Jurkat, Clone E6-1 (cell line): ENCODE data around the gene EVI5.

Source experiments
- DNase-seq: peaks from one replicate; pipeline ENCODE4 v3.0.0-alpha.2; 2011; ENCODE audit warnings: low read depth, low spot score
- H3K4me3 ChIP-seq: 2 replicates; pipeline ENCODE4 v1.5.1; 2011; ENCODE audit warnings: mild to moderate bottlenecking, low read length, control low read depth, moderate library complexity

EVI5 gene

DNA sequence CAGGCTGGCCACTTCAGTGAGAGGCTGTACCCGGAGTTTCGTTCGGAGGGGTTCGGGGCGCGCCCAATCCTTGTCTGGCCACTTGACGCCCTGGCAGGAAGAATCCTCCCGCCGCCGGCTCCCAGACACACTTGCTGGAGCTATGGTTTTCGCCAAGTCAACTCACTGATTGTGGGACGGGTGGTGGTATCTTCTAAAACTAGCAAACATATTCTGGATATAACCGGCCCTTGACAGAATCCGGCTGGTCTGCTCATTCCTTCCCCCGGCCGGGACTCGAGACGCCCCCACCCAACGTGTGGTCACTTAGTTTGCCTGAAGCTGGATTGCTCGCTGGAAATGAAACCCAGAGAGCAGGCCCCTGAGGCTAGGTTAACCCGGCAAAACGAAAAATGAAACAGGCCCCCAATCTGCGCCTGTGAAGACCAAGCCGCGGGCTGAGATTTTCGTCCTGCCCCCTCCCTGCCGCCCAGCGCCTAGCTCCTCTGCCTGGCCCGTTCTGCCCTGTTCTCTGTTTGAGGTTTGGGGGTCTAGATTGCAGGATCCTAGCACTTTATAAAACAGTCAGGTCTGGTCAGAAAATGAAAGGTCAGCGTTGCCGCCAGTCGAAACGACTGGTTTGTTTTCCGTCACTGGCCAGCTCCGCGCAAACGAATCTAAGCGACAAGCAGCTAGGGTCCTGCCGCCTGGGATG is 302.8 kb downstream of the EVI5 start:
- no peak for DNase-seq
- no peak overlapping the region for H3K4me3 ChIP-seq

DNA sequence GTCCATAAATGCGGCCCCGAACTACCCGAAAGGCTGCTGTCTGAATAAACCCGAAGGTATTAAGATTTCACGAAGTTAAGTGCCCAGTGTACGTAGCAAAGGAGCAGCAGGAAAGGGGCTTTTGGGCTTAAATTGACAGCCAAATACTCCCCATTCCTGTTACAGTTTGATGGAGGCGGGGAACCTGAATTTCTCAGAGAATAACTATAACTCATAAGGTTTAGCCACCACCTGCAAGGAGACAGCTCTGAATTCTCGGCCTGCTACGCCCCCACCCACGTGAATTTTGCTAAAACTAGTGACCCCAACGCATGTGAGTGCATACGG is 303.3 kb downstream of the EVI5 start:
- H3K4me3 ChIP-seq = no peak overlapping the region
- DNase-seq = no peak

DNA sequence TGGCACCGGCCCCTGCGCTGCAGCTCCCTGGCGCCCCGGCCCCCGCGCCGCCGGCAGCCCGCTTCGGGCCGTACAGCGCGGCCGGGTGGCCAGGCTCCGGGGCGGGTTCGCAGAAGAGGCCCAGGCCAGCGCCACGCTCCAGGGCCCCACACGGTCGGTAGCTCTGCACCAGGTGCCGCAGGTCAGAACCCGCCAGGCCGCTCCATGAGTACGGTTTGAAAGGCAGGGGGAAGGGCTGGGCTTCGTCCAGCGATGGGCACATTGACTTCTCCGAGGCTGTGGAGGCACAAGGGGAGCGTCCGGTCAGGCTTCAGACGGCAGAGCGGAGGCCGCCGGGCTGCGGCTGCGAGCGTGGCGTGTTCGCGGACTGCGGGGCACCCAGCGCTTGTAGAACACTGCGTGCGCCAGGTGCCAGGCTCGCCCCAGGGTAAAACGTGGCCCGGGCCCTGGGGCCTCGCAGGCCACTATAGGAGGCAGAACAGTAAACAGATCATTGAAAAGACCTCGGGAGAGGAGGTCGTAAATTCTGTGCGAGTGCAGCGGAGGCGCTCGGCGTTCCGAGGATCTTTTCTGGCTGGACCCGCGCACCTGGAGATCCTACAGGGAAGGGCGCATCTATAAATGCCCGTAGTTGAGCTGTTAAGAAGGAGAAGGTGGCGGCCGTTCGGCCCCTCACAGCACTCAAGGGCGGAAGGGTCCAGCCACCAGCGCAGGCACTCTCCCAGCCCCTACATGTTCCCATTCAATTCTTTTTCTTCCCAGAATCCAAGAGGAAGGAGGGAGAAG is 303.9 kb downstream of the EVI5 start:
- no peak for DNase-seq
- H3K4me3 ChIP-seq = no peak overlapping the region

DNA sequence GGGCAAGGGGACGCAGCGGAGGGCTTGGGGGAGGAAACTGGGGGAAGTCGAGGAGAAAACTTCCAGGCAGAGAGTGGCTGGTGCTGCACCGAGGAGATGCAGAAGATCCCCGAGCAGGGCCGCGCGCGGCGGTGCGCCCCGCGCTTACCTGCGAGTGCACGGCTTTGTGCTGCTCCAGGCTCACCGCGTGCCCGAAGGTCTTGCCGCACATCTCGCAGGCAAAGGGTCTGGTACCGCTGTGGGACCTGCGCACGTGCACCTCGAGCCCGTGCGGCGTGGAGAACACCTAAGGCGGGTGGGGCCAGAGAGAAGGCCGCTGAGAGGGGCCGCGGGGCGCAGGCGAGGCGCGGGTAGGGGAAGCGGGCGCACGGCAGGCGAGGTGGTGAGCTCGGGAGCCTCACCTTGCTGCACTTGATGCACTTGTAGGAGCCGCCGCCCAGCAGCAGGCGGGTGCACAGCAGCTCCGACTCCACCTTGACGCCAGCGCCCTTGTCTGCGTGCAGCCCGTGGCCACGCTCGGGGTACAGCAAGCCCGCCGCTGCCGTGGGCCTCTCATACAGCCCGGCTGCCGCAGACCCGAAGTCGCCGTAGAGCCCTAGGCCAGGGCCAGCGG is 304.6 kb downstream of the EVI5 start:
- no peak for DNase-seq

DNA sequence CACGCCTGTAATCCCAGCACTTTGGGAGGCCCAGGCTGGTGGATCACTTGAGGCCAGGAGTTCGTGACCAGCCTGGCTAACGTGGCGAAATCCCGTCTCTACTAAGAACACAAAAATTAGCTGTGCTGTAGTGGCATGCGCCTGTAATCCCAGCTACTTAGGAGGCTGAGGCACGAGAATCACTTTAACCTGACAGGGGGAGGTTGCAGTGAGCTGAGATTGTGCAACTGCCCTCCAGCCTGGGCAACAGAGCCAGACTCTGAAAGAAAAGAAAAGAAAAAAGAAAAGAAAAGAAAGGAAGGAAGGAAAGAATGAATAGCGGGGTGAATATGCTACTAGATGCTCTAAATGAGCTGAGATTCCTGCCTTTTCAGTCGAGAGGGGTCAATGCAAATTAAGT is 305.3 kb downstream of the EVI5 start:
- DNase-seq = no peak
- no peak overlapping the region for H3K4me3 ChIP-seq

More for the DNA sequence above, 304.6 kb downstream of the EVI5 start:
- no peak overlapping the region for H3K4me3 ChIP-seq

DNA sequence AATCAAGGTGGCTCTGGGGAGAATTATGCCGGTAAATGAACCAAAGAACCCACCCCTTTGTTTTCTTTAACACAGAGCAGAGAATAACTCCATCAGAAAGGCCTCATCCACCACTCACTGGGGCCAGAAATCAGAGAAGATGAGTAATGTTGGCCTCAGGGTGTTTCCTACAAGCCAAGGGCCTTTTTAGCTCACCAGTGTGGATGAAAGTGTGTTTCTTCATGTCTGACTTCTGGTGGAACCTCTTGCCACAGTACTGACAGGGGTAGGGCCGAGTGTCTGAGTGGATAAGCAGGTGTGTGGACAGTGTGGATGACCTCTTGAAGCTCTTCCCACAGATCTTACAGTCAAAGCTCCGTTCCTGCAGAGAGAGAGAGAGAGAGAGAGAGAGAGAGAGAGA is 306.5 kb downstream of the EVI5 start:
- no peak overlapping the region for H3K4me3 ChIP-seq
- no peak for DNase-seq

DNA sequence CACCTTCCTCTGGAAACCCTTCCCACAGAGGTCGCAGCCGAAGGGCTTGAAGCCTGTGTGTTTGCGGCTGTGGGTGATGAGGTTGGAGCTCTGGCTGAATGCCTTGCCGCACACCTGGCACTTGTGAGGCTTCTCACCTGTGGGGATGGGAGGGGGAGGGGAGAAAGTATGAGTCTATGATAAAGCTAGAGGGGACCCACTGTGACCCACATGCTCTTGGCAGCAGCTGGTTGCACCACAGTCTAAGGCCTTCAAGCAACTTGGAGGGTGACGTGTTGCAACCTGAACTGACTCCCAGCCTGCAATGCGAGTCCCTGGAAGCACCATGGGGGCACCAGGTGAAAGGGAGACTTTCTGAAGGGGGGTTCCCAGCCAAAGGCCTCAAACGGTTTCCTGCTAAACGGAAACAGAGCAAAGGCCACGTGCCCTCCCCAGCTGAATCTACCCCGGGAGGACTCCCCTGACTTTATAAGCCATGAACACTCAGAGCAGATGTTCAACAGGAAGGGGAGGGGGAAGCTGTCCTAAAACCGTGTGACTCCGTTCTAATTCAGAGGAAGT is 308.8 kb downstream of the EVI5 start:
- peak overlapping the region; percentile 11 for H3K4me3 ChIP-seq
- DNase-seq = peak; percentile 96

DNA sequence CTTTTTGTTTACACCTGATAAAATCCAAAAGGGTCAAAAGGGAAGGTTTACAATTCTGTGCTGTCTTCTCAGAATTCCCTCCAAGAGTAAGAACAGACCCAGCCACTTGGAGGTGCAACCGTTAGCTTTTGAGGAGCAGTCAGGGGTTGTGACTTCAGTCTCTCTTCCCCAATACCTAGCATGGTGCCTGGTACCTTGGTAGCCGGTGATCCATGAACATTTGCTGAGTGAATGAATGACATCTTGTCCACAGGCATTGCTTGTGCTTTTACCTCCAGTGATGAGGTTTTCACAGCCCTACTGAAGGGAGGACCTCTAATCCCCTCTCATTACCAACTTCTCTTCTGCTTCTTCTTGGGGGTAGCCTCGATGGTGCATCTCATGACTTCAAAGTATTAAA is 309.9 kb downstream of the EVI5 start:
- no peak overlapping the region for H3K4me3 ChIP-seq
- no peak for DNase-seq

DNA sequence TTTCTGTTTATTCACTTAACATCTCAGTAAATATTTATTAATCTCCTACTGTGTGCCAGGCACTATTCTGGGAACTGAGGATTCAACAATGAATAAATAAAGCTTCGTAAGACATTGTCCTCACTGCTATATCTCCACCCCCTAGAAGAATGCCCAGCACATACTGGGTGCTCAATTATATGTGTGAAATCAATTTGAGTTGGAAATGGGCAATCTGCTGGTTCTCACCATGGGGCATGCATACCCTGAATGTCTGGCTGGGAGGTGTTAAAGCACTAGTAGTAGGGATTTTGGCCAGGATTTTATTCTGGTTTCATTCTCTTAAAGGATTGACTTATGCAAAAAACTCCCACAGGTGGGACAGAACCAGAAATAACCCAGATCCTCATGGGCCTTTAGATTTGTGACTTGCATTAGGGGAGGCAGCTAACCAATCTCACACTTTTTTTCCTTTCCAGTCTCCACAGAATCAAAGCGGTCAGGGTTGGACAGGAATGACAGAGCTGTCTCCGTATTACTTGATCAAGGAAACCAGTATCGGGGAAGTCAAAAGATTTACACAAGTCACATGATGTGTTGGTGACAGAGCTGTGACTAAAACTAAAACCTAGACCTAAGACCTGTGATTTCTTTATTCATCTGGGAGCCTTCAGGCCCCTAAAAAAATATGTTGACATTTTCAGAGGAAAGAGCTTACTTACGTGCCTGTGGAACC is 311.0 kb downstream of the EVI5 start:
- H3K4me3 ChIP-seq = no peak overlapping the region
- DNase-seq = no peak

DNA sequence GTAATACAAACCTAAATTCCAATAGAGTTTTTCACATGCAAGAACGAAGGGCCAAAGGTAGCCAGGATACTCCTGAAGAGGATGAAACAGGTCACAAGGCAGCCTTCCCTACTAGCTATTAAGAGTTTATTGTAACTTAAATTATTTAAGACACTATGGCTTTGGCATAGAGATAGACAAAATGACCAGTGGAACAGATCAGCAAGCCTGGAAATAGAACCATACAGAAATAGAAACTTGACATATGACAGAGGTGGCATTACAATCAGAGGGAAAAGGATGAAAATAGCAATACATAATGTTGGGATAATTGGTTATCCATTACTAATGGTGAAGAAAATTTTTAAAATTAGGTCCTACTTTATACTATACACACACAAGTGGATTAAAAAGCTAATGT is 314.7 kb downstream of the EVI5 start:
- H3K4me3 ChIP-seq = no peak overlapping the region
- DNase-seq = no peak

DNA sequence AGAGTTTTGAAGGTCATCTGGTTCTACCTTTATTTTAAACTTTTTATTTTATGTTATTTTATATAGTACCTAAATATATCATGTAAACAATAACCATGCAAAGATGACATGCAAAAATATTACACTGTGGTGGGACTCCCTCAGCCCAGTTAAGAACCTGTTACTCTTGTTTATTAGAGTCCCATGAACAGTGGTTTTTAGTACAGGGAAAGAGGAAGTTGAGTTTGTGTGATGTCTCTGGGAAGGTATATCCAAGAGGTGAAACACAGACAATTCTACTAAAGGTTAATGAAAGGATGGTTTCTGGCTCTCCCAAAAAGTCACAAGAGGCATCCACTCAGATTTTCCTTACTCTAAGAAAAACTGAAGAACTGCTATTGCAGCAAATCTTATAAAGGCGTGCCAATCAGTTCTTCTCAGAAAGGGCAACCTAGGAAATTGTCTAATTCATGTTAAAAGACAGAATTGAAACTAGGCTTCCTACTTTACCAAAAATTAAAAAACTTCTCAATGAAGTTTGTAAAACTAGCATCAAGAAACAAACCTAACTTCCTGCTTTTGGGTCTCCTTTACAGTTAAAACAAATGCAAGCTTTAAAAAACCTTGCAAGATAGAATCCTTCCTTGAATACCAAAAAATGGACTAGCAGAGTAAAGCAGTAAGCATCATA is 318.1 kb downstream of the EVI5 start:
- no peak for DNase-seq
- H3K4me3 ChIP-seq = no peak overlapping the region

DNA sequence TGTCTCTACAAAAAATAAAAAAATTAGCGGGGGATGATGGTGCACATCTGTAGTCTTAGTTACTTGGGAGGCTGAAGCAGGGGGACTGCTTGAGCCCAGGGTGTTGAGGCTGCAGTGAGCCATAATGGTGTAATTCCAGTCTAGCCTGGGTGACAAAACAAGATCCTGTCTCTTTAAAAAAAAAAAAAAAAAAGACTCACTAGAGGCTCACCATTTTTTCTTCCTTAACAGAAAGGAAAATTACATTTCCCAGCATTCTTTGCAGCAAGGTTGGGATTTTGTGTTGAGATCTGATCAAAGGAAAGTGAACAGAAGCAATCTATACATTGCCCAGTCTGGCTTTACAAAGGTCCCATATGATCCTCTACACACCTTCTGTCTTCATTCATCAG is 319.7 kb downstream of the EVI5 start:
- H3K4me3 ChIP-seq = no peak overlapping the region
- DNase-seq = no peak

DNA sequence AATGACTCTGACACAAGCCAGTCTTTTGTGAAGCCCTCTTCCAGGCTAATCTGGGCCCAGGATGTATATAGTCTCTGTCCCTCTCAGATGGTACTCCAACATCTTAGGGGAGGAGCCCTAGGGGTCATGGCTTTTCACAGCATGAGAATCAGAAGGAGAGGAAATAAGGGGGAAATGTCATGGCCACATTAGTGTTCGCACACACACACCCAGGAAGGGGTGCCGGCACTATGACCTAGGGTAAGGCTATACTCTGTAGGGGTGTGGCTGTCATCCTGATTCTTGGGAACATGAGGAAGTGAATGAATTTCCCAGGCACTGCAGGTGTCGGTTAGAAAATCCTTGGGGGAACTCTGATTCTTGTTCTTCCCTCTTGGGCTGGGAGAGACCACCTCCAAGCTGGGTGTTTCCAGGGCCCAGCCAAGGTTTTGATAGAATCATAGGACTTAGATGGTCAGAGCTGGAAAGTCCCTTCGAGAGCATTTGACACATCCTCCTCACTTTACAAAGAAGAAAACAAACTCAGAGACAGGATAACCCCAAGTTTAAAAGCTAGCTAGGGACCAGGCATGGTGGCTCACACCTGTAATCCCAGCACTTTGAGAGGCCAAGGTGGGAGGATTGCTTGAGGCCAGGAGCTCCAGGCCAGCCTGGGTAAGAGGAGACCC is 320.2 kb downstream of the EVI5 start:
- DNase-seq = no peak
- H3K4me3 ChIP-seq = no peak overlapping the region

DNA sequence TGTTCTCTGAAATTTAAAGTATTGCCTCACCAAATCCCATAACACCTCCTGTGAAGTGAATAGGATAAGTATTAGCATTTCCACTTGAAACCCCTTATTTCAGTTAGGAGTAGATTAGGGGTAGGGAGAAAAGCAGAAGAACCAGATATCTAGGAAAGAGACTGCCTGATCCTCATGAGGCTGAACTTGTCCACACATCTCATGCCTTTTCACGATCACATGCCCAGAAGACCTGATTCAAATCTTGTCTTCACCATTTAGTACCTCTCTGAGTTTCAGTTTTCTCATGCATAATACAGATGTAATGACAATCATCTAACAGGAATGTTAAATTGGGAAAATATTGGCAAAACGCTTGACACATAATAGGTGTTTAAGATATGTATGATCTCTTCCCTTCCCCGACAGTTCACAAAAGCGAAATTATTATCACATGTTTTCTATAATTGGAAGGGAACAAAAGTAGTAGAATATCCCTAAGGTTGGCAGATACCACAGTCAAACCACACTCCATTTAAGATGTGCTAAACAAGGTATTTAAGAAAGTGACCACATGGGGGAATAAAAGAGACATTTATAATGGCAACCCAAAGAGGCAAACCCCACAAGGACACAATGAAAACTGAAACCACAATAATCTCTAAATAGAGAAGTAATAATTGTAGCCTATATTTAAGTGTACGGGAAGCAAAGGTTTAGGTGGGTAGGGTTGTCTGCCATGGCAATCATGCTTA is 323.4 kb downstream of the EVI5 start:
- peak; percentile 35 for DNase-seq

DNA sequence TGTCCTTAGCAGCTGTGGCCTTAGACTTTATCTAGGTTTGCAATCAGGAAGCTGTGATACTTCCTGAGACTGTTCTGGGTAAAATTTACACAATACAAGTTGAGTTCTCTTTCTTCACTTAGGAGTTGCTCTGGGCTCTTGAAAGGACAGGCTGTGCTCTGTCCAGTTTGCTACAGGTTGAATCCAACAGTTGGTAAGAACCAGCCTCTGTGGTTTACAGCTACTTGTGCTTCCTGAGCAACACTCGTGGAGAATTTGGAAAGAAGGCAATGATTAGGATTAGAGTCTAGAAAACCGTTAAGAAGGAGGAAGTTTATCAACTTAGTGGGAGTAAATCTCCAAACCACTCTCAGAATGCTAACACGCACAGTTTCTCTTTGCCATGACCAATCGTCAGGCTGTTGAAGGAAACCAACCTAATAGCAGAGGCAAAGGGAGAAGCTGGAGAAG is 325.0 kb downstream of the EVI5 start:
- DNase-seq = peak; percentile 57
- peak overlapping the region; percentile 14 for H3K4me3 ChIP-seq

More for the DNA sequence above, 323.4 kb downstream of the EVI5 start:
- H3K4me3 ChIP-seq = no peak overlapping the region
